ENCODE measurements around the gene RBFOX1.
"Not testable (repeated sequence)": the region's sequence is repeated elsewhere in the genome, so short reads cannot be mapped to it uniquely, and the experiment has no call there.

The RBFOX1 gene

GRCh38 chr16:7501868-7502267 is 169.2 kb downstream of the RBFOX1 start:
- no peak for TF ChIP-seq CTCF (conservative IDR thresholded peaks at IDR 0.05; ENCODE audit: low read depth, low read length)
- DNase-seq (ENCODE audit: low read depth): no peak
- H3K4me3 ChIP-seq (ENCODE audit: low read length): no peak overlapping the region

- DNase-seq (ENCODE audit: low read depth); H3K4me3 ChIP-seq (ENCODE audit: low read length): not testable (repeated sequence)
These were observed 170.0 kb downstream of the RBFOX1 start for GRCh38 chr16:7502591-7503157.

GRCh38 chr16:7503666-7504065 is 171.0 kb downstream of the RBFOX1 start:
- no peak for DNase-seq (ENCODE audit: low read depth)
- TF ChIP-seq CTCF (conservative IDR thresholded peaks at IDR 0.05; ENCODE audit: low read depth, low read length): no peak
- no peak overlapping the region for H3K4me3 ChIP-seq (ENCODE audit: low read length)

GRCh38 chr16:7504844-7505243 is 172.2 kb downstream of the RBFOX1 start:
- no peak for DNase-seq (ENCODE audit: low read depth)
- no peak for TF ChIP-seq CTCF (conservative IDR thresholded peaks at IDR 0.05; ENCODE audit: low read depth, low read length)
- no peak overlapping the region for H3K4me3 ChIP-seq (ENCODE audit: low read length)

GRCh38 chr16:7505495-7505894 is 172.8 kb downstream of the RBFOX1 start:
- no peak overlapping the region for H3K4me3 ChIP-seq (ENCODE audit: low read length)
- DNase-seq (ENCODE audit: low read depth): no peak
- no peak for TF ChIP-seq CTCF (conservative IDR thresholded peaks at IDR 0.05; ENCODE audit: low read depth, low read length)

- no peak for TF ChIP-seq CTCF (conservative IDR thresholded peaks at IDR 0.05; ENCODE audit: low read depth, low read length)
- H3K4me3 ChIP-seq (ENCODE audit: low read length): no peak overlapping the region
- no peak for DNase-seq (ENCODE audit: low read depth)
These were observed 173.7 kb downstream of the RBFOX1 start for GRCh38 chr16:7506363-7506762.

- TF ChIP-seq CTCF (conservative IDR thresholded peaks at IDR 0.05; ENCODE audit: low read depth, low read length): no peak
- H3K4me3 ChIP-seq (ENCODE audit: low read length): no peak overlapping the region
- DNase-seq (ENCODE audit: low read depth): no peak
These were observed 176.0 kb downstream of the RBFOX1 start for GRCh38 chr16:7508656-7509055.
